ENCODE data around the gene ALPK3.
"Not testable (repeated sequence)": the region's sequence is repeated elsewhere in the genome, so short reads cannot be mapped to it uniquely, and the experiment has no call there.

Gene ALPK3

DNA sequence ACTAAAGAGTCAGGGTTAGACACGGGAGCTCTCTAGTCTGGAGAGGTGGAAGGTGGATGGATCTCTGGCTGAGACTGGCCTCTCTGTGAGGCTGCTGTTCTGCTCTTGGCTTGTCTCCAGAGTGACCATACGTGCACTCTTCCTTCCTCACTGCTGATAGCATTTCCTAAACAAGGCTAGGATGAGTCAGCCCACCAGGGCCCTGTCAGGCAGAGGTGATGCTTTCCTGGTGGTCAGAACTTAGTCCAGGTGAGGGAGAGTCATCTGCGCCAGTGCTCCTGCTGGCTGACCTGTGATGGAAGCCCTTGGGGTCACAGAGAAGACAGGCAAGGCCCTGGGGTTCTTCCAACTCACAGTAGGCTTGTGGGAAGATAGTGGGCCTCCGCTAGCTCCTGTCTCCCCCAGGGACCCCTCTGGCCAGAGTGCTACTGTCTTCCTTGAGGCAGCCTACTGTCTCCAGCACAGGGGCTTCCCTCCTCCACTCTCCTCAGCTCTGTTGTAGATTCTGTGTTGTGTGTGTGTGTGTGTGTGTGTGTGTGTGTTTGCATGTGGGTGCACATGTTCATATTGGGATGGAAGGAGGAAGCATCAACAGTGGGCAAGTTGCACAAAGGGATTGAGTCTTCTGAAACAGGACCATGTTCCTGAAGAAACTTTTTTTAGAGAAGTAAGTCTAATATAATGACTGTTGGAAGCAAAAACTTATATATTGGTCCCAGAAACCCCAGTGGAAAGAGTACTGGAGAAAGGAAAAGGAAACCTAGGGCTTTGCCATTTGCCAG is 16.5 kb downstream of the ALPK3 start:
- no peak for DNase-seq (ENCODE audit: low read depth in 1 of 2, low spot score in 1 of 2)
- TF ChIP-seq JUND (IDR thresholded peaks at IDR 0.05; ENCODE audit: low read depth): no peak
- in situ Hi-C loops (cut with HindIII; ENCODE audit: low pct_unique_long_range_greater_than_20kb, low sequenced_read_pairs): no loop called here

DNA sequence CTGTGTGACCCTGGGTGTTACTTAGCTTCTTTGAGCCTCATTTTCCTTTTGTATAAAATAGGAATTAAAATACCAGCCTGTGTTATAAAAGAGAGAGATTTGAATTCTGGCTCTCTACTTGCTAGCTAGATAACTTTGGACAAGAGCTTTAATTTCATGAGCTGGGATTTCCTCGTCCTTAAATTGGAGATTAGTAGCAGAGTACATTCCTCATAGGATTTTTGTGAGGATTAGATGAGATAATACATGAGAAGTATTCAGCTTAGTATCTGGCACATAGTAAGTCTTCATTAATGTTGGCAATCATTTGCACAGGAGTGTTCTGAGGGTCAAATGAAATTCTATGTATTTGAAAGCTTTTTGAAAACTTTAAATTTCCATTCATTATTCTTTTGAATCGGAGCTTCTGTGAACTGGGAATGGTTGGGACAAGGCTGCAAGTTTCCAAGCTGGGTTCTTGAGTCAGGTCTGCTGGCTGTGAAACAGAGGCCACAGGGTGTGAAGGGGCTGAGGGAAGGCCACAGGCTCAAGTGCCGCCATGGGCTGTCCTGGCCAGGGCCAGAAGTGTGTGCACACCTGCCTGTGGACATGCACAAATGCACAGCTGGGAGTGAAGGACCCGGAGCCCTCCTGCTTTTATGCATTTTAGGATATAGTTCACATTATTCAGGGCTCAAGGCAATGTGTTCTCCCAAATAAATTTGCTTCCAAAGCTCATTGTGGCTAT is 17.2 kb downstream of the ALPK3 start:
- in situ Hi-C loops (cut with HindIII; ENCODE audit: low pct_unique_long_range_greater_than_20kb, low sequenced_read_pairs): no loop called here
- TF ChIP-seq JUND (IDR thresholded peaks at IDR 0.05; ENCODE audit: low read depth): no peak
- no peak for DNase-seq (ENCODE audit: low read depth in 1 of 2, low spot score in 1 of 2)

DNA sequence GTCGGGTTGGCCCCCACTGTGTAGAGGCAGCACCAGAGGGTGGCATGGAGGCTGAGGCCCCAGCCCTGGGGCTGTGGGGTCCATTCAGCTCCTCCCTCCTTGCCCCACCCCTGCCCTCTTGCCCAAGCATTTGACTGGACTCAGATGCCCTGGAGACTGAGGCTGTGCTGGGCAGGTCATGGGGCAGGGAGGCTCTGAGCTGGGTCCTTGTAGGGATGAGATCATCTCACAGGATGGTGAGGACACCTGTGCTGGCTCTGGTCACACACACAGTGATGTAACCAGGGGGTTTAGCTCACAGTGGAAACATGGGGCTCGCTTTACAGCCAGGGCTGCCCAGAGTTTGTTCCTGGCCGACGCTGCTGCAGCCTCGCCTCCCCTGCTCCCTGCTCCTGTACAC is 17.8 kb downstream of the ALPK3 start:
- in situ Hi-C loops (cut with HindIII; ENCODE audit: low pct_unique_long_range_greater_than_20kb, low sequenced_read_pairs): no loop called here
- no peak for TF ChIP-seq JUND (IDR thresholded peaks at IDR 0.05; ENCODE audit: low read depth)
- no peak for DNase-seq (ENCODE audit: low read depth in 1 of 2, low spot score in 1 of 2)

DNA sequence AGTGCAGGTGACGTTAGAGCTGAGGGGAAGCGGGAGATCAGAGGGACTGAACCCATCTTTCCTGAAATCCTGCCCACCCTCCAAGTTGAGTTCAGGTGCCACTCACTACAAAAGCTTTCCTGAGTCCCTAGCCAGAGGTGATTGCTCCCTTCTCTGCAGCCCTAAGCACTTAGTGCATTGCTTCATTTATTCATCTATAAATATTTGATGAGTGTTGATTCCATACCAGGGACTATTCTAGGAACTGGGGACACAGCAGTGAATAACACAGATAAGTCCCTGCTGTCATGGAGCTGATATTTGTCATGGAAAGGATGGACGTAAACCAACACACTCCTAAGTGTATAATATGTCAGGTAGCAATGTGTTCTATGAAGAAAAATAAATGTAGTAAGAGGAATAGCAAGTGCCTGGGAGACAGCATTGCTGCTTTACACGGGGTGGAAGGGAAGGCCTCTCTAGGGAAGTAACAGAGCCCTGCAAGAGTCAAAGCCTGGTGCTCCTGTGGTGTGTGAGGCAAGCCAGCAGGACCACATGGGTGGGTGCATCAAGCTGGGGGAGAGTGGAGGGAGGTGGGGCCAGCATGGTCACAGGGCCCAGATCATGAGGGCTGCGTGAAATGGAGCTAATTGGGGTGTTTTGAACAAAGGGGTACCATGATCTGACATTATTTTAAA is 18.6 kb downstream of the ALPK3 start:
- no peak for TF ChIP-seq JUND (IDR thresholded peaks at IDR 0.05; ENCODE audit: low read depth)
- in situ Hi-C loops (cut with HindIII; ENCODE audit: low pct_unique_long_range_greater_than_20kb, low sequenced_read_pairs): no loop called here
- no peak for DNase-seq (ENCODE audit: low read depth in 1 of 2, low spot score in 1 of 2)

DNA sequence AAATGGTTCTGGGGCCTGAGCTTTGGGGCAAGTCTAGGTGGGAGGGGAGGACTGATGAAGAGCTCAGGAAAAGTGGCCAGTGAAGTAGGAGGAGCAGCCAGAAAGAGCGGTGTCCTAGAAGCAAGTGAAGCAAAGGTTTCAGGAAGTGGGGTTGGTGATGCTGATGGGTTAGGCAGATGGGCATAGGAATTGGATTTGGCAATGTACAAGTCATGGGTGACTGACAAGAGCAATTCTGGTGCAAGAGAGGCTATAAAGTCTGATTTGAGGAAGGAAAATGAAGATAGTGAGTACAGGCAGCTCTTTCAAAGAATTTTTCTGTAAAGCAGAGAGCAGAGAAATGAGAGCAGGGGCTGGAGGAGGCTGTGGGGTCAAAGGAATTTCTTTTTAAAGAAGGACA is 19.7 kb downstream of the ALPK3 start:
- in situ Hi-C loops (cut with HindIII; ENCODE audit: low pct_unique_long_range_greater_than_20kb, low sequenced_read_pairs): no loop called here
- no peak for DNase-seq (ENCODE audit: low read depth in 1 of 2, low spot score in 1 of 2)
- TF ChIP-seq JUND (IDR thresholded peaks at IDR 0.05; ENCODE audit: low read depth): no peak

DNA sequence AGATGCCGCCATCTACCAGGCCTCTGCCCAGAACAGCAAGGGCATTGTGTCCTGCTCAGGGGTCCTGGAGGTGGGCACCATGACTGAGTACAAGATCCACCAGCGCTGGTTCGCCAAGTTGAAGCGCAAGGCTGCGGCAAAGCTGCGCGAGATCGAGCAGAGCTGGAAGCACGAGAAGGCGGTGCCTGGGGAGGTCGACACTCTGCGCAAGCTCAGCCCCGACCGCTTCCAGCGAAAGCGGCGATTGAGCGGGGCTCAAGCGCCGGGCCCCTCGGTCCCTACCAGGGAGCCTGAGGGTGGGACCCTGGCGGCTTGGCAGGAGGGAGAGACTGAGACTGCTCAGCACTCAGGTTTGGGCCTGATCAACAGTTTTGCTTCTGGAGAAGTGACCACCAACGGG is 22.6 kb downstream of the ALPK3 start:
- in situ Hi-C loops (cut with HindIII; ENCODE audit: low pct_unique_long_range_greater_than_20kb, low sequenced_read_pairs): no loop called here
- no peak for DNase-seq (ENCODE audit: low read depth in 1 of 2, low spot score in 1 of 2)
- TF ChIP-seq JUND (IDR thresholded peaks at IDR 0.05; ENCODE audit: low read depth): no peak

DNA sequence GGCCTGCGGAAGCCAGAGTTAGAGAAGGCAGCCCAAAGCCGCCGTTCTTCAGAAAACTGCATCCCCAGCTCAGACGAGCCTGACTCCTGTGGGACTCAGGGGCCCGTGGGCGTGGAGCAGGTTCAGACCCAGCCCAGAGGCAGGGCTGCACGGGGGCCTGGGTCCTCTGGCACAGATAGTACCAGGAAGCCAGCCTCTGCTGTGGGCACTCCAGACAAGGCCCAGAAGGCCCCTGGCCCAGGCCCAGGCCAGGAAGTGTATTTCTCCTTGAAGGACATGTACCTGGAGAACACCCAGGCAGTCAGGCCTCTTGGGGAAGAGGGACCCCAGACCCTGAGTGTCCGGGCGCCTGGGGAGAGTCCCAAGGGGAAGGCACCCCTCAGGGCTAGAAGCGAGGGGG is 23.1 kb downstream of the ALPK3 start:
- TF ChIP-seq JUND (IDR thresholded peaks at IDR 0.05; ENCODE audit: low read depth): no peak
- in situ Hi-C loops (cut with HindIII; ENCODE audit: low pct_unique_long_range_greater_than_20kb, low sequenced_read_pairs): no loop called here
- no peak for DNase-seq (ENCODE audit: low read depth in 1 of 2, low spot score in 1 of 2)

DNA sequence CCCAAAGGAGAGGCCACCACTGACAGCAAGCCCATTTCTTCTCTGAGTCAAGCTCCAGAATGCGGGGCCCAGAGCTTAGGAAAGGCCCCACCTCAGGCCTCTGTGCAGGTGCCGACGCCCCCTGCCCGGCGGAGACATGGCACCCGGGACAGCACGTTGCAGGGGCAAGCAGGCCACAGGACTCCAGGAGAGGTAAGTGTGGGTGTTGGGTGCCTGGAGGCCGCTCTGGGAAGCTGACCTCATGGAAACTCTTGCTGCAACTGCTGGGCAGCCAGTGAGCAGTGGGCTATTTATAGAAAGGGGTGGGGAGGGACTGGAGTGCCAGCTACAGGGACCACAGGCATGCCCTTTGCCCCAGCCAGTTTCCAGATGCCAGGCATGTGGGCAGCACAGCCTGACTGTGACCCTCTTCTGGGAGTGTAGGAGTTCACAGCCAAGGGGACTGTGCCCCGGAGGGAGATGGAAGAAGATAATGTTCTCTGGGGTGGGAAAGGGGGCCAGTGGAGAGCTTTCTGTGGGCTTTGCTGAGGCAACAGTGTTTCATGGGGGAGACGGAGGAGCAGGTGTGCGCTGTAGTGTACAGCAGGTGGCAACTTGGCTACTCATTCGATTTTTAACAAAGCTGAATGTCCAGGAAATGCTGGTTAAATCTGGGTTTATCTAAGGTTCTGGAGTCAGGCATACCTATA is 23.7 kb downstream of the ALPK3 start:
- DNase-seq (ENCODE audit: low read depth in 1 of 2, low spot score in 1 of 2): no peak
- in situ Hi-C loops (cut with HindIII; ENCODE audit: low pct_unique_long_range_greater_than_20kb, low sequenced_read_pairs): no loop called here
- TF ChIP-seq JUND (IDR thresholded peaks at IDR 0.05; ENCODE audit: low read depth): no peak

DNA sequence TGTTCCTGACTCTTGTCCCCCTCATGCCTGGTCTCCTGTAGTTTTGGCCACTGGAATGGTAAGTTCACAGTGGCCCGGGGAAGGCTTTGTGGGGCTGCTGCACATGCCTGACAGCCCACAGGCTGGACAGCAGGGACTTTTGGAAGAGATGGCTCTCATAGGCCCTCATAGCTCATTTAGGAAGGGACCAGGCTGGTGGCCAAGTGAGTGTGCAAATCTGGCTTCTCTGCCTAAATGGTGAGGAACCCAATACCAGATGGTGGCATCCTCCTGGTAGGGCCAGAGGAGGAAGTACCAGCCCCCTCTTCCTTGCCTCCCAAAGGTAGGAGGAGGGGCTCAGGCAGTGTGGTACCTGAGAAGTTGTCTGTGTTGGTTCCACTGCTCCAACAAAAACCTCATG is 25.6 kb downstream of the ALPK3 start:
- in situ Hi-C loops (cut with HindIII; ENCODE audit: low pct_unique_long_range_greater_than_20kb, low sequenced_read_pairs): no loop called here
- TF ChIP-seq JUND (IDR thresholded peaks at IDR 0.05; ENCODE audit: low read depth): no peak

DNA sequence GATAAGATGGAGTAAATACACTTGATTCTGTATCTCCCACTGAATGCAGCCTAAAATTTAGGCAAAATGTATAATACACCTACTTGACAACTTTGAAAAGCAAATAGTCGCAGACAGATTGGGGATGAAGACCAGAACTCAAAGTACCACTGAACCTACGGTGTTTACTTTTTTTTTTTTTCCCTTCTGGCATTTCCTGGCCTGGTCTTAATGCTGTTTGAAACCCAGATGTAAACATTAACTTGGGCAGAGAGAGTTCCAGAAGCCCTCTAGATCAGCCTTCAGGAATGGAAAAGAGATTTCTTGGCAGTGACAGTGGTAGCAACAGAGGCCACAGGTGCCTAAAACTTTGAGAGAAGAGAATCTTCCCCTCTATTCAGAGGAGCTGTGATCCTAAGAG is 27.8 kb downstream of the ALPK3 start:
- in situ Hi-C loops (cut with HindIII; ENCODE audit: low pct_unique_long_range_greater_than_20kb, low sequenced_read_pairs): no loop called here
- TF ChIP-seq JUND (IDR thresholded peaks at IDR 0.05; ENCODE audit: low read depth): no peak
- no peak for DNase-seq (ENCODE audit: low read depth in 1 of 2, low spot score in 1 of 2)

More for the DNA sequence above, 25.6 kb downstream of the ALPK3 start:
- DNase-seq (ENCODE audit: low read depth in 1 of 2, low spot score in 1 of 2): no peak

DNA sequence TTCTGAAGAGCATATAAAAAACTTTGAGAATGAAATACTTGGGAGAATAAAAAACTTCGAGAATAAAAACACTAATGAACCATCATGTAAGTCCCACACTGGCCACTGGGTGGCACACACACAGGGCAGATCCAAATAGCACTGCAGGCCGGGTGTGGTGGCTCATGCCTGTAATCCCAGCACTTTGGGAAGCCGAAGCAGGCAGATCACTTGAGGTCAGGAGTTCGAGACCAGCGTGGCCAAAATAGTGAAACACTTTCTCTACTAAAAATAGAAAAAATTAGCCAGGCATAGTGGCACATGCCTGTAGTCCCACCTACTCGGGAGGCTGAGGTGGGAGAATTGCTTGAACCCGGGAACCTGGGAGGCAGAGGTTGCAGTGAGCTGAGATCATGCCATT is 28.5 kb downstream of the ALPK3 start:
- peak in 1 of 2 experiments; percentile 81 for DNase-seq (ENCODE audit: low read depth in 1 of 2, low spot score in 1 of 2)
- in situ Hi-C loops (cut with HindIII; ENCODE audit: low pct_unique_long_range_greater_than_20kb, low sequenced_read_pairs): not testable (repeated sequence)

DNA sequence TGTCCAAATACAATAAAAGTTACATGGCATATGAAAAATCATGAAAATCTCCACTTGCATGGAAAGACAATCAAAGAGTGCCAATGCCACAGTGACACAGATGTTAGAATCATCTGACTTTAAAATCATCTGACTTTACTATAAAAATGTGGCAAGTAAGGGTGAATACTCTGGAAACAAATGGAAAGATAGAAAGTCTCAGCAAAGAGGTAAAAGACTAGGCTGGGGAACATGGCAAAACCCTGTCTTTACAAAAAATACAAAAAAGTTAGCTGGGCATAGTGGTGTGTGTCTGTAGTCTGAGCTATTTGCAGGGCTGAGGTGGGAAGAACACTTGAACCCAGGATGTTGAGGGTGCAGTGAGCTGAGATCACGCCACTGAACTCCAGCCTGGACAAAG is 29.1 kb downstream of the ALPK3 start:
- DNase-seq (ENCODE audit: low read depth in 1 of 2, low spot score in 1 of 2): no peak
- TF ChIP-seq JUND (IDR thresholded peaks at IDR 0.05; ENCODE audit: low read depth): no peak
- in situ Hi-C loops (cut with HindIII; ENCODE audit: low pct_unique_long_range_greater_than_20kb, low sequenced_read_pairs): no loop called here

Measured in T47D (cell line).